IMR-90 (cell line): ENCODE results near the gene PPP2R2D. TPM values are rescaled to one million over a fixed set of nuclear protein-coding genes. Genes with fewer than 3 reads are reported as not detected.

ENCODE experiments used
- ATAC-seq: fragments of 200-7000 bp; cut with Tn5 transposase; 2 replicates; pipeline ENCODE4 v1.9.1; 2020; ENCODE audit warnings: low read depth, mild to moderate bottlenecking, moderate library complexity
- BruUV-seq: library from RNA; stranded (reverse); fragments of 400-500 nt; replicated peaks from 2 replicates; lab custom pipeline; 2021; lab: Mats Ljungman, UMichigan
- CTCF ChIA-PET: fragments of 300-600 bp; formaldehyde crosslinking; extraction: SDS; loops from one replicate; lab custom pipeline; 2021; ENCODE audit warnings: antibody characterized with exemption; lab: Yijun Ruan, JAX
- POLR2A ChIA-PET: fragments of 300-600 bp; sonication (Branson Sonifier 250); formaldehyde crosslinking; loops from one replicate; lab custom pipeline; 2022; ENCODE audit warnings: antibody characterized with exemption; ENCODE audit not compliant: unreplicated experiment; lab: Charles Lee
- DNase-seq: peaks from one replicate; pipeline ENCODE4 v3.0.0; 2013
- H2AFZ ChIP-seq: replicated peaks from 2 replicates; pipeline ENCODE3; 2013; ENCODE audit warnings: low read length, mild to moderate bottlenecking; ENCODE audit not compliant: poor library complexity
- H2AK5ac ChIP-seq: 2 replicates; pipeline ENCODE4 v1.6.1; 2013; ENCODE audit warnings: low read depth, low read length, inconsistent platforms
- H2AK9ac ChIP-seq: replicated peaks from 2 replicates; pipeline ENCODE3; 2013; ENCODE audit warnings: mild to moderate bottlenecking, low read depth, low read length, moderate library complexity; ENCODE audit not compliant: poor library complexity
- H2BK120ac ChIP-seq: 2 replicates; pipeline ENCODE4 v1.6.1; 2013; ENCODE audit warnings: low read depth, low read length, inconsistent platforms
- H2BK15ac ChIP-seq: 3 replicates; pipeline ENCODE4 v1.6.1; 2013; ENCODE audit warnings: low read depth, low read length, inconsistent platforms
- H2BK20ac ChIP-seq: 2 replicates; pipeline ENCODE4 v1.6.1; 2013; ENCODE audit warnings: low read depth, mild to moderate bottlenecking, inconsistent platforms, low read length, moderate library complexity
- H2BK5ac ChIP-seq: 2 replicates; pipeline ENCODE4 v1.6.1; 2013; ENCODE audit warnings: mild to moderate bottlenecking, low read depth, low read length, inconsistent platforms; ENCODE audit not compliant: poor library complexity, severe bottlenecking
- H3K14ac ChIP-seq: replicated peaks from 2 replicates; pipeline ENCODE4 v1.6.1; 2013; ENCODE audit warnings: low read depth, low read length, inconsistent platforms
- H3K18ac ChIP-seq: 2 replicates; pipeline ENCODE4 v1.6.1; 2013; ENCODE audit warnings: low read depth, low read length, control low read depth
- H3K23ac ChIP-seq: 2 replicates; pipeline ENCODE4 v1.6.1; 2013; ENCODE audit warnings: low read depth, low read length, inconsistent platforms
- H3K27ac ChIP-seq: 2 replicates; pipeline ENCODE4 v1.5.1; 2013; ENCODE audit warnings: mild to moderate bottlenecking, control low read depth, low read length; ENCODE audit not compliant: insufficient read depth
- H3K27me3 ChIP-seq: 2 replicates; pipeline ENCODE4 v1.6.1; 2013; ENCODE audit warnings: low read length; ENCODE audit not compliant: control insufficient read depth, insufficient read depth
- H3K36me3 ChIP-seq: 2 replicates; pipeline ENCODE4 v1.6.1; 2013; ENCODE audit warnings: low read length, mixed read lengths; ENCODE audit not compliant: control insufficient read depth, insufficient read depth
- H3K4ac ChIP-seq: 2 replicates; pipeline ENCODE4 v1.6.1; 2013; ENCODE audit warnings: low read depth, low read length, inconsistent platforms
- H3K4me1 ChIP-seq: 2 replicates; pipeline ENCODE4 v1.6.1; 2013; ENCODE audit warnings: low read length, mixed read lengths; ENCODE audit not compliant: control insufficient read depth, insufficient read depth
- H3K4me2 ChIP-seq: 2 replicates; pipeline ENCODE4 v1.6.1; 2013; ENCODE audit warnings: low read depth, mild to moderate bottlenecking, control low read depth, low read length, moderate library complexity
- H3K4me3 ChIP-seq: 2 replicates; pipeline ENCODE4 v1.5.1; 2013; ENCODE audit warnings: low read depth, mild to moderate bottlenecking, control low read depth, low read length, moderate library complexity; ENCODE audit not compliant: insufficient read depth
- H3K56ac ChIP-seq: 2 replicates; pipeline ENCODE4 v1.6.1; 2013; ENCODE audit warnings: low read length, inconsistent platforms; ENCODE audit not compliant: insufficient read depth; ENCODE audit errors: extremely low read depth
- H3K79me1 ChIP-seq, 2 experiments: 2 replicates each; pipeline ENCODE4 v1.6.1; 2013; ENCODE audit warnings: low read length in 2 of 2, inconsistent platforms in 1 of 2, low read depth in 1 of 2
- H3K9ac ChIP-seq: 2 replicates; pipeline ENCODE4 v1.6.1; 2013; ENCODE audit warnings: low read depth, low read length, control low read depth
- H3K9me1 ChIP-seq: 2 replicates; pipeline ENCODE4 v1.6.1; 2013; ENCODE audit warnings: low read length, inconsistent platforms; ENCODE audit not compliant: insufficient read depth
- H3K9me3 ChIP-seq: 2 replicates; pipeline ENCODE4 v1.6.1; 2013; ENCODE audit warnings: low read length; ENCODE audit not compliant: control insufficient read depth, insufficient read depth
- H4K20me1 ChIP-seq: 2 replicates; pipeline ENCODE4 v1.6.1; 2013; ENCODE audit warnings: low read length, inconsistent platforms; ENCODE audit not compliant: insufficient read depth
- H4K5ac ChIP-seq: 2 replicates; pipeline ENCODE4 v1.6.1; 2013; ENCODE audit warnings: mild to moderate bottlenecking, low read depth, low read length, control low read depth
- H4K8ac ChIP-seq, 2 experiments: 2 replicates each; pipeline ENCODE4 v1.6.1; 2013; ENCODE audit warnings: low read depth in 2 of 2, low read length in 2 of 2, control low read depth in 1 of 2, inconsistent platforms in 1 of 2
- H4K91ac ChIP-seq: 2 replicates; pipeline ENCODE4 v1.6.1; 2013; ENCODE audit warnings: low read depth, low read length, inconsistent platforms; ENCODE audit not compliant: insufficient read depth
- BHLHE40 ChIP-seq: fragments of 150-350 bp; IDR thresholded peaks from 2 replicates; pipeline ENCODE4 v1.6.1; 2016; ENCODE audit warnings: mild to moderate bottlenecking, low read depth, low read length
- CHD1 ChIP-seq: IDR thresholded peaks from 2 replicates; pipeline ENCODE4 v1.6.1; 2012; ENCODE audit warnings: low read depth, low read length, improper control_type of control experiment
- FOS ChIP-seq: fragments of 150-350 bp; IDR thresholded peaks from 2 replicates; pipeline ENCODE4 v1.6.1; 2016; ENCODE audit warnings: low read depth, low read length
- MAZ ChIP-seq: IDR thresholded peaks from 2 replicates; pipeline ENCODE4 v1.6.1; 2012; ENCODE audit warnings: low read depth, mild to moderate bottlenecking, low read length, improper control_type of control experiment, moderate library complexity, borderline replicate concordance
- MXI1 ChIP-seq: IDR thresholded peaks from 2 replicates; pipeline ENCODE4 v1.6.1; 2012; ENCODE audit warnings: low read depth, mild to moderate bottlenecking, low read length, moderate library complexity, borderline replicate concordance
- POLR2A ChIP-seq: IDR thresholded peaks from 2 replicates; pipeline ENCODE4 v1.6.1; 2012; ENCODE audit warnings: mild to moderate bottlenecking, low read depth, low read length
- RAD21 ChIP-seq: IDR thresholded peaks from 2 replicates; pipeline ENCODE4 v1.6.1; 2012; ENCODE audit warnings: low read length, improper control_type of control experiment
- RCOR1 ChIP-seq: IDR thresholded peaks from 2 replicates; pipeline ENCODE4 v1.6.1; 2012; ENCODE audit warnings: mild to moderate bottlenecking, low read length, improper control_type of control experiment; ENCODE audit not compliant: insufficient replicate concordance
- RFX5 ChIP-seq: IDR thresholded peaks from 2 replicates; pipeline ENCODE4 v1.8.0; 2012; ENCODE audit warnings: low read depth, mild to moderate bottlenecking, low read length, moderate library complexity
- SMC3 ChIP-seq: fragments of 150-350 bp; IDR thresholded peaks from 2 replicates; pipeline ENCODE4 v1.6.1; 2016; ENCODE audit warnings: low read depth, mild to moderate bottlenecking, antibody characterized with exemption, low read length, moderate library complexity
- WGBS, 2 experiments: methylation state at CpG; one replicate each; pipeline versions ENCODE4 v1.1.5 to v1.1.7; 2013; ENCODE audit warnings: missing lambda C conversion rate in 2 of 2; ENCODE audit not compliant: insufficient read length in 1 of 2; ENCODE audit errors: extremely low coverage in 2 of 2; 5-methylcytosine and 5-hydroxymethylcytosine counted together
- dilution Hi-C: fragments of 300-500 bp; cut with HindIII; formaldehyde crosslinking; loops from one replicate; pipeline ENCODE4 v1.14.3; 2018; ENCODE audit warnings: low sequenced_read_pairs; ENCODE audit not compliant: unreplicated experiment
- in situ Hi-C: fragments of 300-500 bp; cut with MboI; formaldehyde crosslinking; loops from 3 replicates; pipeline ENCODE4 v1.14.3; 2019; ENCODE audit warnings: low sequenced_read_pairs, inconsistent platforms, mixed read lengths
- intact Hi-C: fragments of 100-400 bp; cut with micrococcal nuclease; formaldehyde crosslinking; loops from 2 replicates; pipeline ENCODE4 v1.10.0; 2022
- polyA plus RNA-seq, 3 experiments: library from polyadenylated mRNA; depleted of rRNA; stranded (reverse); fragments of >200 nt; gene quantifications; 2 replicates each; pipeline ENCODE4 v1.2.3, GENCODE V29; 2012; ENCODE audit warnings: low replicate concordance in 1 of 3
- total RNA-seq: library from RNA; depleted of rRNA; stranded (reverse); fragments of >200 nt; gene quantifications from 2 replicates; pipeline ENCODE4 v1.2.3, GENCODE V29; 2012
- TF ChIP-seq, protein P1 (sequence below): conservative IDR thresholded peaks from 2 replicates; pipeline ENCODE4 v1.5.1; 2012; ENCODE audit warnings: mild to moderate bottlenecking, low read depth, low read length, improper control_type of control experiment
- TF ChIP-seq, protein P2 (sequence below): fragments of 150-350 bp; IDR thresholded peaks from 2 replicates; pipeline ENCODE4 v1.6.1; 2017; ENCODE audit warnings: mild to moderate bottlenecking, antibody characterized with exemption, low read length, low read depth
- TF ChIP-seq, protein P3 (sequence below): fragments of 150-350 bp; IDR thresholded peaks from 2 replicates; pipeline ENCODE4 v1.6.1; 2016; ENCODE audit warnings: low read depth, mild to moderate bottlenecking, low read length, moderate library complexity, borderline replicate concordance

PPP2R2D gene
- total and polyA plus RNA-seq, 2 of the 4 experiments (the other 2 are of a cell fraction), result 22.8 to 23.8 TPM

GRCh38 chr10:131907679-131908078 lies 6.9 kb downstream of the PPP2R2D start:
- TF ChIP-seq, protein P1, sequence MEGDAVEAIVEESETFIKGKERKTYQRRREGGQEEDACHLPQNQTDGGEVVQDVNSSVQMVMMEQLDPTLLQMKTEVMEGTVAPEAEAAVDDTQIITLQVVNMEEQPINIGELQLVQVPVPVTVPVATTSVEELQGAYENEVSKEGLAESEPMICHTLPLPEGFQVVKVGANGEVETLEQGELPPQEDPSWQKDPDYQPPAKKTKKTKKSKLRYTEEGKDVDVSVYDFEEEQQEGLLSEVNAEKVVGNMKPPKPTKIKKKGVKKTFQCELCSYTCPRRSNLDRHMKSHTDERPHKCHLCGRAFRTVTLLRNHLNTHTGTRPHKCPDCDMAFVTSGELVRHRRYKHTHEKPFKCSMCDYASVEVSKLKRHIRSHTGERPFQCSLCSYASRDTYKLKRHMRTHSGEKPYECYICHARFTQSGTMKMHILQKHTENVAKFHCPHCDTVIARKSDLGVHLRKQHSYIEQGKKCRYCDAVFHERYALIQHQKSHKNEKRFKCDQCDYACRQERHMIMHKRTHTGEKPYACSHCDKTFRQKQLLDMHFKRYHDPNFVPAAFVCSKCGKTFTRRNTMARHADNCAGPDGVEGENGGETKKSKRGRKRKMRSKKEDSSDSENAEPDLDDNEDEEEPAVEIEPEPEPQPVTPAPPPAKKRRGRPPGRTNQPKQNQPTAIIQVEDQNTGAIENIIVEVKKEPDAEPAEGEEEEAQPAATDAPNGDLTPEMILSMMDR, result no peak
- no peak for TF ChIP-seq MXI1
- no peak for TF ChIP-seq POLR2A
- TF ChIP-seq, protein P2, sequence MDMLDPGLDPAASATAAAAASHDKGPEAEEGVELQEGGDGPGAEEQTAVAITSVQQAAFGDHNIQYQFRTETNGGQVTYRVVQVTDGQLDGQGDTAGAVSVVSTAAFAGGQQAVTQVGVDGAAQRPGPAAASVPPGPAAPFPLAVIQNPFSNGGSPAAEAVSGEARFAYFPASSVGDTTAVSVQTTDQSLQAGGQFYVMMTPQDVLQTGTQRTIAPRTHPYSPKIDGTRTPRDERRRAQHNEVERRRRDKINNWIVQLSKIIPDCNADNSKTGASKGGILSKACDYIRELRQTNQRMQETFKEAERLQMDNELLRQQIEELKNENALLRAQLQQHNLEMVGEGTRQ, result no peak
- no peak for TF ChIP-seq RFX5
- no peak for TF ChIP-seq RCOR1
- no peak for TF ChIP-seq FOS
- TF ChIP-seq, protein P3, sequence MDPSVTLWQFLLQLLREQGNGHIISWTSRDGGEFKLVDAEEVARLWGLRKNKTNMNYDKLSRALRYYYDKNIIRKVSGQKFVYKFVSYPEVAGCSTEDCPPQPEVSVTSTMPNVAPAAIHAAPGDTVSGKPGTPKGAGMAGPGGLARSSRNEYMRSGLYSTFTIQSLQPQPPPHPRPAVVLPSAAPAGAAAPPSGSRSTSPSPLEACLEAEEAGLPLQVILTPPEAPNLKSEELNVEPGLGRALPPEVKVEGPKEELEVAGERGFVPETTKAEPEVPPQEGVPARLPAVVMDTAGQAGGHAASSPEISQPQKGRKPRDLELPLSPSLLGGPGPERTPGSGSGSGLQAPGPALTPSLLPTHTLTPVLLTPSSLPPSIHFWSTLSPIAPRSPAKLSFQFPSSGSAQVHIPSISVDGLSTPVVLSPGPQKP, result no peak
- no peak for TF ChIP-seq MAZ
- no peak for TF ChIP-seq RAD21
- TF ChIP-seq BHLHE40, result no peak
- TF ChIP-seq CHD1, result no peak
- no peak for TF ChIP-seq SMC3
- Histone ChIP-seq H3K56ac (no peak overlapping the region), H2BK20ac (no peak overlapping the region), H3K27ac (no peak overlapping the region), H3K9me1 (peaks cover 27% of the 10 kb centered on the region), H3K18ac (no peak overlapping the region), H2BK5ac (no peak overlapping the region), H3K4me3 (no peak overlapping the region), H3K4me2 (no peak overlapping the region), H2AFZ (no peak overlapping the region), H4K5ac (no peak overlapping the region), H2AK5ac (no peak overlapping the region), H4K8ac (no peak overlapping the region), H4K20me1 (peaks cover 74% of the 10 kb centered on the region), H3K27me3 (no peaks in the 10 kb centered on the region), H3K9ac (no peak overlapping the region), H3K4me1 (peaks cover 11% of the 10 kb centered on the region), H2AK9ac (no peak overlapping the region), H4K91ac (no peak overlapping the region), H3K4ac (no peak overlapping the region), H3K36me3 (peaks cover 13% of the 10 kb centered on the region), H3K79me1 (peaks cover 38 to 77% of the 10 kb centered on the region in 2 experiments), H2BK120ac (no peak overlapping the region), H3K23ac (no peak overlapping the region), H3K9me3 (no peaks in the 10 kb centered on the region), H2BK15ac (no peak overlapping the region), H3K14ac (no peak overlapping the region)
- no peak for DNase-seq
- in situ Hi-C loops, result no loop called here
- no peak for ATAC-seq
- WGBS, 2 experiments, result 83% methylated on average over 1 of the region's 8 CpGs; no CpG with 5 or more reads in 1 of the 2 experiments
- dilution Hi-C loops, result no loop called here
- ChIA-PET CTCF (interaction anchor here (1.0 kb wide), 1 partner anchor 38 kb away, joined by 3 read pairs; no protein-coding TSS in a partner anchor), POLR2A (no interaction called here)
- intact Hi-C loops, result no loop called here
- BruUV-seq, result no TSS peak
